CD14-positive monocyte (primary cell): ENCODE data around the gene TMEM222. TPM values are rescaled to one million over a fixed set of nuclear protein-coding genes. Genes with fewer than 3 reads are reported as not detected.

Experiments
- DNase-seq, 3 donors: peaks; one replicate each; pipeline ENCODE4 v3.0.0-alpha.2; 2011 to 2022
- H2AFZ ChIP-seq: 2 replicates; pipeline ENCODE4 v1.6.0; 2012; ENCODE audit warnings: mild to moderate bottlenecking, low read depth, low read length, inconsistent platforms; ENCODE audit not compliant: insufficient read depth, poor library complexity, severe bottlenecking
- H3K27ac ChIP-seq, 2 donors: 1 replicate in 1 of 2; 2 replicates in 1 of 2; pipeline ENCODE4 v1.5.1; 2012 to 2013; ENCODE audit warnings: low read length in 2 of 2, control low read depth in 1 of 2, inconsistent platforms in 1 of 2, low read depth in 1 of 2, mild to moderate bottlenecking in 1 of 2
- H3K27me3 ChIP-seq, 2 donors: one replicate each; pipeline versions ENCODE4 v1.6.0 to v1.6.1; 2011 to 2013; ENCODE audit warnings: low read length in 2 of 2; ENCODE audit not compliant: control insufficient read depth in 2 of 2, insufficient read depth in 2 of 2
- H3K36me3 ChIP-seq, 2 donors: replicated peaks in 1 of 2; 1 replicate in 1 of 2; 2 replicates in 1 of 2; pipeline versions ENCODE4 v1.5.1 to v1.6.1; 2012 to 2013; ENCODE audit warnings: low read length in 2 of 2, control low read depth in 1 of 2, inconsistent platforms in 1 of 2, mild to moderate bottlenecking in 1 of 2; ENCODE audit not compliant: insufficient read depth in 2 of 2, control insufficient read depth in 1 of 2
- H3K4me1 ChIP-seq, 2 donors: 1 replicate in 1 of 2; 2 replicates in 1 of 2; pipeline versions ENCODE4 v1.5.1 to v1.6.1; 2012 to 2013; ENCODE audit warnings: low read length in 2 of 2, control low read depth in 1 of 2, inconsistent platforms in 1 of 2, mild to moderate bottlenecking in 1 of 2, moderate library complexity in 1 of 2; ENCODE audit not compliant: insufficient read depth in 2 of 2, control insufficient read depth in 1 of 2
- H3K4me2 ChIP-seq: replicated peaks from 2 replicates; pipeline ENCODE3; 2012; ENCODE audit warnings: low read length, moderate library complexity, mild to moderate bottlenecking; ENCODE audit not compliant: poor library complexity, severe bottlenecking; ENCODE audit errors: extremely low read depth
- H3K4me3 ChIP-seq, 3 experiments: fragments of 200-600 bp in 1 of 3; sonication (generic) in 1 of 3; replicated peaks in 1 of 3; 1 replicate in 2 of 3; 2 replicates in 1 of 3; pipeline ENCODE4 v1.5.1; 2011 to 2013; ENCODE audit warnings: low read length in 3 of 3, mild to moderate bottlenecking in 3 of 3, control low read depth in 2 of 3, low read depth in 2 of 3, inconsistent platforms in 1 of 3, moderate library complexity in 1 of 3
- H3K79me2 ChIP-seq: 2 replicates; pipeline ENCODE4 v1.6.0; 2012; ENCODE audit warnings: mild to moderate bottlenecking, control low read depth, inconsistent platforms, low read length, moderate library complexity; ENCODE audit not compliant: insufficient read depth
- H3K9ac ChIP-seq: 2 replicates; pipeline ENCODE4 v1.6.0; 2017; ENCODE audit warnings: low read length, mild to moderate bottlenecking; ENCODE audit not compliant: insufficient read depth, poor library complexity, severe bottlenecking
- H3K9me3 ChIP-seq, 2 donors: replicated peaks in 1 of 2; 1 replicate in 1 of 2; 2 replicates in 1 of 2; pipeline versions ENCODE4 v1.5.1 to v1.6.1; 2012 to 2013; ENCODE audit warnings: low read length in 2 of 2, control low read depth in 1 of 2; ENCODE audit not compliant: control insufficient read depth in 1 of 2, insufficient read depth in 1 of 2
- H4K20me1 ChIP-seq: 2 replicates; pipeline ENCODE4 v1.6.0; 2012; ENCODE audit warnings: mild to moderate bottlenecking, low read length, control low read depth, moderate library complexity; ENCODE audit not compliant: insufficient read depth
- H3K27ac Mint-ChIP-seq, 7 donors: one replicate each; pipeline ENCODE4 v1.8.0; 2020; ENCODE audit warnings: mild to moderate bottlenecking in 7 of 7, mixed read lengths in 7 of 7, moderate library complexity in 6 of 7, inconsistent platforms in 2 of 7
- H3K27me3 Mint-ChIP-seq, 3 donors: one replicate each; pipeline ENCODE4 v1.8.0; 2021 to 2022; ENCODE audit warnings: low read depth in 3 of 3, mild to moderate bottlenecking in 3 of 3, mixed read lengths in 3 of 3, moderate library complexity in 3 of 3, inconsistent platforms in 1 of 3
- H3K36me3 Mint-ChIP-seq, 2 donors: one replicate each; pipeline ENCODE4 v1.8.0; 2020; ENCODE audit warnings: mixed read lengths in 2 of 2, inconsistent platforms in 1 of 2, mild to moderate bottlenecking in 1 of 2
- H3K4me1 Mint-ChIP-seq: one replicate; pipeline ENCODE4 v1.8.0; 2020; ENCODE audit warnings: mild to moderate bottlenecking, mixed read lengths
- H3K4me3 Mint-ChIP-seq, 2 donors: one replicate each; pipeline ENCODE4 v1.8.0; 2020; ENCODE audit warnings: mild to moderate bottlenecking in 2 of 2, mixed read lengths in 2 of 2, moderate library complexity in 1 of 2
- H3K9me3 Mint-ChIP-seq, 7 donors: one replicate each; pipeline ENCODE4 v1.8.0; 2020 to 2022; ENCODE audit warnings: mixed read lengths in 7 of 7, mild to moderate bottlenecking in 6 of 7, moderate library complexity in 6 of 7, inconsistent platforms in 2 of 7
- CTCF ChIP-seq: fragments of 200-600 bp; IDR thresholded peaks from one replicate; pipeline ENCODE4 v1.8.0; 2022; ENCODE audit warnings: antibody characterized with exemption, mild to moderate bottlenecking
- WGBS: methylation state at CpG from one replicate; pipeline ENCODE4 v1.1.5; 2013; ENCODE audit warnings: missing lambda C conversion rate; ENCODE audit not compliant: insufficient coverage; 5-methylcytosine and 5-hydroxymethylcytosine counted together
- intact Hi-C, 2 donors: fragments of 100-400 bp; cut with micrococcal nuclease; formaldehyde crosslinking; loops; one replicate each; pipeline versions ENCODE4 v1.15.0 to v1.15.1; 2023
- polyA plus RNA-seq, 3 donors: library from polyadenylated mRNA; depleted of rRNA in 1 of 3; unstranded in 2 of 3; stranded (reverse) in 1 of 3; fragments of 300-500 nt in 2 of 3; fragments of >200 nt in 1 of 3; fragmentation: Illumina TruSeq in 2 of 3; gene quantifications; 1 replicate in 2 of 3; 2 replicates in 1 of 3; pipeline ENCODE4 v1.2.3, GENCODE V29; 2012 to 2021

TMEM222 gene
- polyA plus RNA-seq, 3 donors, result 23.2 to 29.0 (median 24.6) TPM

- H3K9ac ChIP-seq, result no peak overlapping the region
- 97% methylated on average over 9 of the region's 19 CpGs for WGBS
- no peak for TF ChIP-seq CTCF
Observed at GRCh38 chr1:27372022-27372807, 50.3 kb downstream of the TMEM222 start.

GRCh38 chr1:27372808-27373690 lies 51.1 kb downstream of the TMEM222 start:
- Histone ChIP-seq H3K36me3 (no peaks in the 10 kb centered on the region), H4K20me1 (no peaks in the 10 kb centered on the region), H3K9me3 (no peaks in the 10 kb centered on the region), H3K27ac (no peak overlapping the region), H3K9ac (no peak overlapping the region), H3K4me2 (no peak overlapping the region), H3K27me3 (no peaks in the 10 kb centered on the region), H3K4me1 (peaks cover 27 to 30% of the 10 kb centered on the region in 2 donors), H3K4me3 (no peak overlapping the region), H3K79me2 (no peaks in the 10 kb centered on the region), H2AFZ (no peak overlapping the region)
- Mint-ChIP-seq H3K4me1 (peaks cover 35% of the 10 kb centered on the region), H3K27ac (no peak overlapping the region), H3K4me3 (no peak overlapping the region), H3K27me3 (peaks cover 4 to 6% (median 6%) of the 10 kb centered on the region in 3 donors), H3K9me3 (no peaks in the 10 kb centered on the region), H3K36me3 (no peaks in the 10 kb centered on the region)
- DNase-seq, result no peak
- peak; percentile 42 for TF ChIP-seq CTCF
- 91% methylated on average over 5 of the region's 11 CpGs for WGBS
- intact Hi-C loops, result no loop called here

More at GRCh38 chr1:27372022-27372807, 50.3 kb downstream of the TMEM222 start:
- H3K27ac Mint-ChIP-seq, result peak overlapping the region in 1 of 7 donors; percentile 74
- Histone ChIP-seq H3K27me3 (no peaks in the 10 kb centered on the region), H3K79me2 (no peaks in the 10 kb centered on the region), H3K27ac (no peak overlapping the region), H3K4me2 (no peak overlapping the region), H3K4me3 (no peak overlapping the region), H3K4me1 (peaks cover 36 to 38% of the 10 kb centered on the region in 2 donors), H4K20me1 (no peaks in the 10 kb centered on the region), H3K36me3 (no peaks in the 10 kb centered on the region), H2AFZ (no peak overlapping the region), H3K9me3 (no peaks in the 10 kb centered on the region)
- H3K4me1 Mint-ChIP-seq, result peaks cover 41% of the 10 kb centered on the region
- intact Hi-C loops, result no loop called here
- DNase-seq, result no peak
- no peaks in the 10 kb centered on the region for H3K36me3 Mint-ChIP-seq
- peaks cover 4 to 8% (median 6%) of the 10 kb centered on the region in 3 donors for H3K27me3 Mint-ChIP-seq
- H3K4me3 Mint-ChIP-seq, result peak overlapping the region in 1 of 2 donors; percentile 24
- no peaks in the 10 kb centered on the region for H3K9me3 Mint-ChIP-seq
